HepG2 (cell line): ENCODE measurements around the gene FGD5. TPM values are rescaled to one million over a fixed set of nuclear protein-coding genes. Genes with fewer than 3 reads are reported as not detected.

Experiments used
- ARHGAP35 ChIP-seq: sonication (generic); formaldehyde crosslinking; IDR thresholded peaks from 2 replicates; pipeline ENCODE4 v1.9.0; 2022; ENCODE audit warnings: mild to moderate bottlenecking, inconsistent platforms, moderate library complexity, missing genetic modification reagents, borderline replicate concordance
- CBFB ChIP-seq: sonication (generic); formaldehyde crosslinking; IDR thresholded peaks from 2 replicates; pipeline ENCODE4 v1.4.0; 2020; ENCODE audit warnings: missing genetic modification reagents
- CENPX ChIP-seq: sonication (generic); formaldehyde crosslinking; IDR thresholded peaks from 2 replicates; pipeline ENCODE4 v1.9.0; 2021; ENCODE audit warnings: mild to moderate bottlenecking, missing genetic modification reagents, moderate library complexity
- E2F1 ChIP-seq: sonication (generic); formaldehyde crosslinking; IDR thresholded peaks from 2 replicates; pipeline ENCODE4 v1.5.0; 2020; ENCODE audit warnings: missing genetic modification reagents
- ERF ChIP-seq: IDR thresholded peaks from 2 replicates; pipeline ENCODE4 v1.6.1; 2018; ENCODE audit warnings: missing biosample characterization, missing genetic modification reagents
- KDM5B ChIP-seq: sonication (generic); formaldehyde crosslinking; IDR thresholded peaks from 2 replicates; pipeline ENCODE4 v1.4.0; 2020; ENCODE audit warnings: missing genetic modification reagents, mild to moderate bottlenecking, borderline replicate concordance
- MED1 ChIP-seq: sonication (generic); formaldehyde crosslinking; IDR thresholded peaks from 2 replicates; pipeline ENCODE4 v1.4.0; 2020; ENCODE audit warnings: missing genetic modification reagents
- MXD4 ChIP-seq: IDR thresholded peaks from 2 replicates; pipeline ENCODE4 v1.6.1; 2016; ENCODE audit warnings: mild to moderate bottlenecking, missing biosample characterization, missing genetic modification reagents
- PITX1 ChIP-seq: sonication (generic); formaldehyde crosslinking; IDR thresholded peaks from 2 replicates; pipeline ENCODE4 v1.5.1; 2020; ENCODE audit warnings: mild to moderate bottlenecking, missing genetic modification reagents
- SOX13 ChIP-seq, 3 experiments: fragments of 450-650 bp in 1 of 3; sonication (generic) in 1 of 3; formaldehyde crosslinking in 1 of 3; IDR thresholded peaks in 2 of 3; conservative IDR thresholded peaks in 1 of 3; 2 replicates each; pipeline versions ENCODE4 v1.5.0 to v1.6.1; 2016 to 2020; ENCODE audit warnings: antibody characterized with exemption in 1 of 3, mild to moderate bottlenecking in 1 of 3, missing compliant biosample characterization in 1 of 3, missing genetic modification reagents in 1 of 3, moderate library complexity in 1 of 3
- ZFX ChIP-seq: sonication (generic); formaldehyde crosslinking; IDR thresholded peaks from 2 replicates; pipeline ENCODE4 v1.4.0; 2020; ENCODE audit warnings: mild to moderate bottlenecking, low read depth, missing genetic modification reagents, moderate library complexity
- ZNF160 ChIP-seq: sonication (generic); formaldehyde crosslinking; IDR thresholded peaks from 2 replicates; pipeline ENCODE4 v1.8.0; 2022; ENCODE audit warnings: mild to moderate bottlenecking, inconsistent platforms, missing genetic modification reagents
- ZNF451 ChIP-seq: sonication (generic); formaldehyde crosslinking; IDR thresholded peaks from 2 replicates; pipeline ENCODE4 v1.5.0; 2020; ENCODE audit warnings: mild to moderate bottlenecking, missing genetic modification reagents
- ZNF547 ChIP-seq: sonication (generic); formaldehyde crosslinking; IDR thresholded peaks from 2 replicates; pipeline ENCODE4 v1.5.1; 2020; ENCODE audit warnings: mild to moderate bottlenecking, missing genetic modification reagents
- ZNF567 ChIP-seq: sonication (generic); formaldehyde crosslinking; IDR thresholded peaks from 2 replicates; pipeline ENCODE4 v1.8.1; 2023; ENCODE audit warnings: mild to moderate bottlenecking, missing genetic modification reagents, borderline replicate concordance
- ZNF782 ChIP-seq: sonication (generic); formaldehyde crosslinking; IDR thresholded peaks from 2 replicates; pipeline ENCODE4 v1.4.0; 2020; ENCODE audit warnings: missing genetic modification reagents, mild to moderate bottlenecking, borderline replicate concordance
- polyA plus RNA-seq, 8 experiments: library from polyadenylated mRNA; depleted of rRNA in 3 of 8; stranded (reverse) in 7 of 8; unstranded in 1 of 8; fragments of >200 nt; fragmentation: Illumina TruSeq in 4 of 8; extraction: Trizol in 4 of 8; gene quantifications; 2 replicates each; pipeline versions ENCODE4 v1.2.1 to v1.2.3, GENCODE V29; 2011 to 2016; ENCODE audit warnings: low read depth in 4 of 8, missing spikeins in 1 of 8, mixed read lengths in 1 of 8; ENCODE audit not compliant: insufficient read depth in 1 of 8
- total RNA-seq, 5 experiments: library from RNA; depleted of rRNA; stranded (reverse); fragments of >200 nt; fragmentation: Illumina TruSeq; extraction: Trizol; gene quantifications; 2 replicates each; pipeline ENCODE4 v1.2.3, GENCODE V29; 2016; ENCODE audit warnings: low read depth in 1 of 5
- TF ChIP-seq, protein P1 (sequence below), 2 experiments: fragments of 450-650 bp in 1 of 2; sonication (generic) in 1 of 2; formaldehyde crosslinking in 1 of 2; IDR thresholded peaks; 2 replicates each; pipeline versions ENCODE4 v1.6.1 to v1.8.0; 2016 to 2022; ENCODE audit warnings: antibody characterized with exemption in 1 of 2, mild to moderate bottlenecking in 1 of 2, missing genetic modification reagents in 1 of 2

The FGD5 gene
- total and polyA plus RNA-seq, 2 of the 13 experiments (the other 11 are each of a cell fraction or from before 2014, with no cell fraction given), result 0.17 TPM; not detected in 1

- TF ChIP-seq ZNF547 (CRISPR knock-in tag), result peak; percentile 59; the same call in 1 of the 2 replicates
- TF ChIP-seq E2F1 (CRISPR knock-in tag), result 0 out of 2 replicates have a peak, but pooled peaks have one; percentile 31
- TF ChIP-seq ZNF160, result 0 out of 2 replicates have a peak, but pooled peaks have one; percentile 31
- 0 out of 2 replicates have a peak, but pooled peaks have one; percentile 39 for TF ChIP-seq ZNF567 (CRISPR knock-in tag)
- TF ChIP-seq ZNF451, result 0 out of 2 replicates have a peak, but pooled peaks have one; percentile 19
- 0 out of 2 replicates have a peak, but pooled peaks have one; percentile 47 for TF ChIP-seq MXD4
- TF ChIP-seq PITX1 (CRISPR knock-in tag), result peak; percentile 52; the same call in 1 of the 2 replicates
- peak; percentile 66; the same call in 1 of the 2 replicates for TF ChIP-seq CBFB
- TF ChIP-seq KDM5B (CRISPR knock-in tag), result 0 out of 2 replicates have a peak, but pooled peaks have one; percentile 44
- TF ChIP-seq, protein P1, sequence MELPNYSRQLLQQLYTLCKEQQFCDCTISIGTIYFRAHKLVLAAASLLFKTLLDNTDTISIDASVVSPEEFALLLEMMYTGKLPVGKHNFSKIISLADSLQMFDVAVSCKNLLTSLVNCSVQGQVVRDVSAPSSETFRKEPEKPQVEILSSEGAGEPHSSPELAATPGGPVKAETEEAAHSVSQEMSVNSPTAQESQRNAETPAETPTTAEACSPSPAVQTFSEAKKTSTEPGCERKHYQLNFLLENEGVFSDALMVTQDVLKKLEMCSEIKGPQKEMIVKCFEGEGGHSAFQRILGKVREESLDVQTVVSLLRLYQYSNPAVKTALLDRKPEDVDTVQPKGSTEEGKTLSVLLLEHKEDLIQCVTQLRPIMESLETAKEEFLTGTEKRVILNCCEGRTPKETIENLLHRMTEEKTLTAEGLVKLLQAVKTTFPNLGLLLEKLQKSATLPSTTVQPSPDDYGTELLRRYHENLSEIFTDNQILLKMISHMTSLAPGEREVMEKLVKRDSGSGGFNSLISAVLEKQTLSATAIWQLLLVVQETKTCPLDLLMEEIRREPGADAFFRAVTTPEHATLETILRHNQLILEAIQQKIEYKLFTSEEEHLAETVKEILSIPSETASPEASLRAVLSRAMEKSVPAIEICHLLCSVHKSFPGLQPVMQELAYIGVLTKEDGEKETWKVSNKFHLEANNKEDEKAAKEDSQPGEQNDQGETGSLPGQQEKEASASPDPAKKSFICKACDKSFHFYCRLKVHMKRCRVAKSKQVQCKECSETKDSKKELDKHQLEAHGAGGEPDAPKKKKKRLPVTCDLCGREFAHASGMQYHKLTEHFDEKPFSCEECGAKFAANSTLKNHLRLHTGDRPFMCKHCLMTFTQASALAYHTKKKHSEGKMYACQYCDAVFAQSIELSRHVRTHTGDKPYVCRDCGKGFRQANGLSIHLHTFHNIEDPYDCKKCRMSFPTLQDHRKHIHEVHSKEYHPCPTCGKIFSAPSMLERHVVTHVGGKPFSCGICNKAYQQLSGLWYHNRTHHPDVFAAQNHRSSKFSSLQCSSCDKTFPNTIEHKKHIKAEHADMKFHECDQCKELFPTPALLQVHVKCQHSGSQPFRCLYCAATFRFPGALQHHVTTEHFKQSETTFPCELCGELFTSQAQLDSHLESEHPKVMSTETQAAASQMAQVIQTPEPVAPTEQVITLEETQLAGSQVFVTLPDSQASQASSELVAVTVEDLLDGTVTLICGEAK (IDR thresholded peaks at IDR 0.05), result no peak
- TF ChIP-seq, protein P1 (CRISPR knock-in tag; IDR thresholded peaks at IDR 0.05), result 0 out of 2 replicates have a peak, but pooled peaks have one; percentile 66
- TF ChIP-seq ZNF782 (CRISPR knock-in tag), result peak; percentile 27; the same call in 1 of the 2 replicates
- peak; percentile 41; the same call in 1 of the 2 replicates for TF ChIP-seq ZFX (CRISPR knock-in tag)
- peak; percentile 35; the same call in 1 of the 2 replicates for TF ChIP-seq MED1 (CRISPR knock-in tag)
- TF ChIP-seq SOX13 (IDR thresholded peaks at IDR 0.05), result no peak
- TF ChIP-seq SOX13 (CRISPR knock-in tag; conservative IDR thresholded peaks at IDR 0.05 in 1 of 2, IDR thresholded peaks at IDR 0.05 in 1 of 2), result 0 out of 4 replicates have a peak, but pooled peaks of 1 of the 2 experiments have one; percentile 18
- TF ChIP-seq ARHGAP35 (CRISPR knock-in tag), result 0 out of 2 replicates have a peak, but pooled peaks have one; percentile 51
- peak; percentile 57 for TF ChIP-seq ERF
- TF ChIP-seq CENPX (CRISPR knock-in tag), result no peak
Measured at GRCh38 chr3:14921034-14921616, 102.4 kb downstream of the FGD5 start (continued).
